Nephron (organoid): Measurements from ENCODE around the gene OR5A1.
"Not testable (repeated sequence)": the region's sequence is repeated elsewhere in the genome, so short reads cannot be mapped to it uniquely, and the experiment has no call there.

Source experiments
- H3K27ac Mint-ChIP-seq, 3 experiments: 2 replicates each; pipeline ENCODE4 v1.8.0; 2020; ENCODE audit warnings: mixed read lengths in 3 of 3, mild to moderate bottlenecking in 2 of 3, moderate library complexity in 1 of 3
- H3K27me3 Mint-ChIP-seq: 2 replicates; pipeline ENCODE4 v1.8.0; 2021; ENCODE audit warnings: low read depth, mild to moderate bottlenecking, moderate library complexity, mixed read lengths
- H3K36me3 Mint-ChIP-seq: 2 replicates; pipeline ENCODE4 v1.8.0; 2020; ENCODE audit warnings: low read depth, mixed read lengths
- H3K4me1 Mint-ChIP-seq: 2 replicates; pipeline ENCODE4 v1.8.0; 2020; ENCODE audit warnings: mixed read lengths
- H3K4me3 Mint-ChIP-seq, 3 experiments: 2 replicates each; pipeline ENCODE4 v1.8.0; 2020; ENCODE audit warnings: mild to moderate bottlenecking in 3 of 3, mixed read lengths in 3 of 3, moderate library complexity in 2 of 3
- H3K9me3 Mint-ChIP-seq: 2 replicates; pipeline ENCODE4 v1.8.0; 2020; ENCODE audit warnings: mixed read lengths
- CTCF ChIP-seq, 3 experiments: fragments of 200-600 bp; sonication (generic); IDR thresholded peaks; one replicate each; pipeline ENCODE4 v1.5.0; 2021; ENCODE audit warnings: antibody characterized with exemption in 3 of 3; ENCODE audit not compliant: unreplicated experiment in 3 of 3

Gene OR5A1

GRCh38 chr11:59426361-59427067 lies 9.8 kb upstream of the OR5A1 start, which contains the start of gene OR5A2:
TSS of gene OR5A2 (minus strand) at chr11:59426413. CDS start at chr11:59422953, 3,460 bp downstream.
- Mint-ChIP-seq H3K9me3 (no peaks in the 10 kb centered on the region), H3K27ac (no peak within 1 kb of the TSS), H3K27me3 (peaks cover 3% of the 10 kb centered on the region), H3K4me1 (no peaks in the 10 kb centered on the region), H3K4me3 (no peak within 1 kb of the TSS), H3K36me3 (no peaks in the 10 kb centered on the region)
- no peak for TF ChIP-seq CTCF (IDR thresholded peaks at IDR 0.05; ENCODE audit: unreplicated experiment in 3 of 3)

- Mint-ChIP-seq H3K9me3 (no peaks in the 10 kb centered on the region), H3K4me3 (no peak overlapping the region), H3K36me3 (no peaks in the 10 kb centered on the region), H3K27me3 (peaks cover 3% of the 10 kb centered on the region), H3K27ac (no peak overlapping the region), H3K4me1 (no peaks in the 10 kb centered on the region)
- no peak for TF ChIP-seq CTCF (IDR thresholded peaks at IDR 0.05; ENCODE audit: unreplicated experiment in 3 of 3)
Observed at GRCh38 chr11:59427068-59427382, 9.2 kb upstream of the OR5A1 start.

- Mint-ChIP-seq H3K27me3 (peaks cover 3% of the 10 kb centered on the region), H3K9me3 (no peaks in the 10 kb centered on the region), H3K36me3 (no peaks in the 10 kb centered on the region), H3K4me1 (no peaks in the 10 kb centered on the region), H3K27ac (no peak overlapping the region), H3K4me3 (no peak overlapping the region)
- TF ChIP-seq CTCF (IDR thresholded peaks at IDR 0.05; ENCODE audit: unreplicated experiment in 3 of 3) = peak; percentile 61 to 71 (median 61)
Observed at GRCh38 chr11:59429924-59430516, 6.2 kb upstream of the OR5A1 start.

DNA sequence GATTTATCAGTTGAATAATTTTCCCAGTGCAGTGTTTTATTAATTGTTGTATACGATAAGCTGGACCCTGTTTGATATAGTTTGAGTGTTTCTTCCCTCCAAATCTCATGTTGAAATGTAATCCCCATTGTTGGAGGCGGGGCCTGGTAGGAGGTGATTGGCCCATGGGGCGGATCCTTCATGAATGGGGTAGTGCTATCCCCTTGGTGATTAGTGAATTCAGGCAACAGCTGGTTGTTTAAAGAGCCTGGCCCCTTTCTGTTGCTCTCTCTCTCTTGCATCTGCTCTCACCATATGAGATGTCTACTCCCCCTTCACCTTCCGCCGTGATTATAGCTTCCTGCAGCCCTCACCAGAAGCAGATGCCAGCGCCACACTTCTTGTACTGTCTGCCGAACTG lies 1.5 kb downstream of the OR5A1 start:
- Mint-ChIP-seq H3K9me3 (peaks cover 3% of the 10 kb centered on the region), H3K4me1 (no peaks in the 10 kb centered on the region), H3K27ac (no peak overlapping the region), H3K36me3 (no peaks in the 10 kb centered on the region), H3K27me3 (peaks cover 3% of the 10 kb centered on the region), H3K4me3 (no peak overlapping the region)
- no peak for TF ChIP-seq CTCF (IDR thresholded peaks at IDR 0.05; ENCODE audit: unreplicated experiment in 3 of 3)

DNA sequence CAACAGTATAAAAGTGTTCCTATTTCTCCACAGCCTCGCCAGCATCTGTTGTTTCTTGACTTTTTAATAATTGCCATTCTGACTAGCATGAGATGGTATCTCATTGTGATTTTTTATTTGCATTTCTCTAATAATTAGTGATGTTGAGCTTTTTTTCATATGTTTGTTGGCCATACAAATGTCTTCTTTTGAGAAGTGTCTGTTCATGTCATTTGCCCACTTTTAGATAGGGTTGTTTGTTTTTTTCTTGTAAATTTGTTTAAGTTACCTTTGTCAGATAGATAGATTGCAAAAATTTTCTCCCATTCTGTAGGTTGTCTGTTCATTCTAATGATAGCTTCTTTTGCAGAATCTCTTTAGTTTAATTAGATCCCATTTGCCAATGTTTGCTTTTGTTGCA lies 9.4 kb downstream of the OR5A1 start:
- not testable (repeated sequence) for H3K27ac Mint-ChIP-seq, H3K4me3 Mint-ChIP-seq, H3K36me3 Mint-ChIP-seq, H3K27me3 Mint-ChIP-seq, H3K4me1 Mint-ChIP-seq
- H3K9me3 Mint-ChIP-seq = peaks cover 17% of the 10 kb centered on the region

DNA sequence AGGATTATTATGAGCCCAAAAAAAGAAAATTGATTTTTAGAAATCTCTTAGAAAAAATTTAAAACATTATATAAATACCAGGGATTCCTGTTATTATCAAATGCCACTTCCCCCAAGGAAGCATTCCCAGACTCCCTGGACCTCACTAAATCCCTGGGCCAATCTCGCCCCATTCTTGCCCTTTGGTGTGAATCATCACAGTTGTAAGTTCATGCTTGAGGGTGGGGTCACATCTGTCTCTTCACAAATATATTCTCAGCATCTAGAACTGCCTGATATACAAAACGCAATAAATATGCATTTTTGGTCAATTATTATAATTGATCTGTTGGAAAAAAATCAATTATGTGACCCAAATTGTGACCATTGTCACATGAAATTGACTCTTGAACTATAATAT lies 12.2 kb downstream of the OR5A1 start:
- H3K4me1 Mint-ChIP-seq = no peaks in the 10 kb centered on the region
- no peak for TF ChIP-seq CTCF (IDR thresholded peaks at IDR 0.05; ENCODE audit: unreplicated experiment in 3 of 3)
- no peaks in the 10 kb centered on the region for H3K27me3 Mint-ChIP-seq
- H3K36me3 Mint-ChIP-seq = no peaks in the 10 kb centered on the region
- H3K27ac Mint-ChIP-seq = no peak overlapping the region
- H3K4me3 Mint-ChIP-seq = no peak overlapping the region
- peaks cover 14% of the 10 kb centered on the region for H3K9me3 Mint-ChIP-seq
